ELR (cell line): ENCODE data around the gene PEG3.
A peak's percentile ranks its signal among the peaks of the same experiment; 100 is the strongest.

Source experiments
- DNase-seq: peaks from one replicate; pipeline ENCODE4 v3.0.0-alpha.2; 2015; ENCODE audit warnings: low read depth

Gene PEG3

GRCh38 chr19:56838909-56839651 lies 1.4 kb downstream of the PEG3 start:
- peak; percentile 1 for DNase-seq

- DNase-seq, result no peak
Measured at GRCh38 chr19:56838024-56838908, 2.3 kb downstream of the PEG3 start.

- DNase-seq, result no peak
Measured at GRCh38 chr19:56837492-56838023, 3.0 kb downstream of the PEG3 start.

- DNase-seq, result no peak
Measured at GRCh38 chr19:56837004-56837403, 3.5 kb downstream of the PEG3 start.

- DNase-seq, result no peak
Measured at GRCh38 chr19:56836059-56836458, 4.5 kb downstream of the PEG3 start.

GRCh38 chr19:56835401-56835800 lies 5.1 kb downstream of the PEG3 start:
- no peak for DNase-seq

GRCh38 chr19:56834564-56835375 lies 5.8 kb downstream of the PEG3 start:
- no peak for DNase-seq

GRCh38 chr19:56832352-56832928 lies 8.1 kb downstream of the PEG3 start:
- DNase-seq, result no peak

GRCh38 chr19:56831255-56831654 lies 9.3 kb downstream of the PEG3 start:
- DNase-seq, result no peak

- no peak for DNase-seq
Measured at GRCh38 chr19:56829596-56829995, 10.9 kb downstream of the PEG3 start.

GRCh38 chr19:56827708-56828107 lies 12.8 kb downstream of the PEG3 start:
- DNase-seq, result no peak

- DNase-seq, result no peak
Measured at GRCh38 chr19:56823956-56824355, 16.6 kb downstream of the PEG3 start.

GRCh38 chr19:56823417-56823816 lies 17.1 kb downstream of the PEG3 start:
- DNase-seq, result no peak

GRCh38 chr19:56822755-56823154 lies 17.8 kb downstream of the PEG3 start:
- DNase-seq, result no peak

GRCh38 chr19:56821675-56822074 lies 18.9 kb downstream of the PEG3 start:
- no peak for DNase-seq

GRCh38 chr19:56821209-56821608 lies 19.3 kb downstream of the PEG3 start:
- DNase-seq, result no peak

GRCh38 chr19:56819166-56819565 lies 21.4 kb downstream of the PEG3 start:
- DNase-seq, result no peak

GRCh38 chr19:56814656-56815055 lies 25.9 kb downstream of the PEG3 start:
- DNase-seq, result no peak

- DNase-seq, result no peak
Measured at GRCh38 chr19:56813531-56813930, 27.0 kb downstream of the PEG3 start.

- no peak for DNase-seq
Measured at GRCh38 chr19:56811480-56811879, 29.0 kb downstream of the PEG3 start.

- DNase-seq, result no peak
Measured at GRCh38 chr19:56810260-56810659, 30.3 kb downstream of the PEG3 start.
